ENCODE results near the gene EHBP1L1. TPM values are rescaled to one million over a fixed set of nuclear protein-coding genes. Genes with fewer than 3 reads are reported as not detected.

Gene EHBP1L1
- total RNA-seq, 1 experiment from 2014 or later: 19.6 TPM

- Mint-ChIP-seq H3K4me1 (ENCODE audit: low read depth, unreplicated experiment) (peaks cover 8% of the 10 kb centered on the region), H3K4me3 (ENCODE audit: unreplicated experiment) (peak overlapping the region; percentile 98), H3K27ac (ENCODE audit: unreplicated experiment) (peak overlapping the region; percentile 25), H3K27me3 (ENCODE audit: insufficient read depth, unreplicated experiment) (no peaks in the 10 kb centered on the region), H3K36me3 (ENCODE audit: insufficient read depth, unreplicated experiment) (peaks cover 40% of the 10 kb centered on the region), H3K9me3 (ENCODE audit: unreplicated experiment) (no peaks in the 10 kb centered on the region)
- peaks cover 28% of the 10 kb centered on the region for H3K4me1 ChIP-seq
- H3K4me3 ChIP-seq (ENCODE audit: low read depth, low read length): peak overlapping the region; percentile 56
- ChIA-PET CTCF (interaction anchor here (0.6 to 1.4 kb wide), 3 partner anchors 15 to 30 kb away, joined by 3 to 4 read pairs (median 4); no protein-coding TSS in a partner anchor), POLR2A (no interaction called here)
- intact Hi-C loops (cut with micrococcal nuclease; ENCODE audit: unreplicated experiment): no loop called here
- TF ChIP-seq CTCF (IDR thresholded peaks at IDR 0.05; ENCODE audit: insufficient read depth in 1 of 2, low read depth in 1 of 2, low read length in 1 of 2, severe bottlenecking in 1 of 2, unreplicated experiment in 1 of 2): no peak
- no peak for DNase-seq
- H3K36me3 ChIP-seq (ENCODE audit: control insufficient read depth, insufficient read depth, low read length): no peaks in the 10 kb centered on the region; the same call in 1 of the 2 replicates
- BruUV-seq (replicated peaks): no TSS peak
- no peaks in the 10 kb centered on the region for H3K27me3 ChIP-seq (replicated peaks; ENCODE audit: control insufficient read depth, insufficient read depth, low read length)
- H3K9me3 ChIP-seq: no peaks in the 10 kb centered on the region
Measured at GRCh38 chr11:65576867-65577755, 1.3 kb downstream of the EHBP1L1 start.

GRCh38 chr11:65577756-65578109 is 1.9 kb downstream of the EHBP1L1 start:
- H3K27me3 ChIP-seq (replicated peaks; ENCODE audit: control insufficient read depth, insufficient read depth, low read length): no peaks in the 10 kb centered on the region
- POLR2A ChIA-PET: no interaction called here
- peak overlapping the region; percentile 98 for H3K4me3 Mint-ChIP-seq (ENCODE audit: unreplicated experiment)
- no peaks in the 10 kb centered on the region for H3K9me3 Mint-ChIP-seq (ENCODE audit: unreplicated experiment)
- H3K4me1 Mint-ChIP-seq (ENCODE audit: low read depth, unreplicated experiment): peaks cover 6% of the 10 kb centered on the region
- no peak overlapping the region for H3K27ac Mint-ChIP-seq (ENCODE audit: unreplicated experiment)
- no peak for DNase-seq
- no peaks in the 10 kb centered on the region for H3K9me3 ChIP-seq
- peaks cover 28% of the 10 kb centered on the region for H3K4me1 ChIP-seq
- intact Hi-C loops (cut with micrococcal nuclease; ENCODE audit: unreplicated experiment): no loop called here
- CTCF ChIA-PET: interaction anchor here (0.6 to 1.4 kb wide), 2 partner anchors 16 to 31 kb away, joined by 4 read pairs; no protein-coding TSS in a partner anchor
- H3K36me3 ChIP-seq (ENCODE audit: control insufficient read depth, insufficient read depth, low read length): no peaks in the 10 kb centered on the region; the same call in 1 of the 2 replicates
- no peaks in the 10 kb centered on the region for H3K27me3 Mint-ChIP-seq (ENCODE audit: insufficient read depth, unreplicated experiment)
- H3K36me3 Mint-ChIP-seq (ENCODE audit: insufficient read depth, unreplicated experiment): peaks cover 38% of the 10 kb centered on the region
- no peak for TF ChIP-seq CTCF (IDR thresholded peaks at IDR 0.05; ENCODE audit: insufficient read depth in 1 of 2, low read depth in 1 of 2, low read length in 1 of 2, severe bottlenecking in 1 of 2, unreplicated experiment in 1 of 2)
- BruUV-seq (replicated peaks): no TSS peak
- H3K4me3 ChIP-seq (ENCODE audit: low read depth, low read length): no peak overlapping the region

- POLR2A ChIA-PET: no interaction called here
- H3K9me3 Mint-ChIP-seq (ENCODE audit: unreplicated experiment): no peaks in the 10 kb centered on the region
- CTCF ChIA-PET: interaction anchor here (1.4 kb wide), 1 partner anchor 16 kb away, joined by 4 read pairs; no protein-coding TSS in a partner anchor
- H3K27me3 Mint-ChIP-seq (ENCODE audit: insufficient read depth, unreplicated experiment): no peaks in the 10 kb centered on the region
- H3K4me3 Mint-ChIP-seq (ENCODE audit: unreplicated experiment): peak overlapping the region; percentile 98
- H3K27ac Mint-ChIP-seq (ENCODE audit: unreplicated experiment): no peak overlapping the region
- no peak for TF ChIP-seq CTCF (IDR thresholded peaks at IDR 0.05; ENCODE audit: insufficient read depth in 1 of 2, low read depth in 1 of 2, low read length in 1 of 2, severe bottlenecking in 1 of 2, unreplicated experiment in 1 of 2)
- Histone ChIP-seq H3K4me3 (ENCODE audit: low read depth, low read length) (no peak overlapping the region), H3K27me3 (replicated peaks; ENCODE audit: control insufficient read depth, insufficient read depth, low read length) (no peaks in the 10 kb centered on the region), H3K9me3 (no peaks in the 10 kb centered on the region), H3K36me3 (ENCODE audit: control insufficient read depth, insufficient read depth, low read length) (no peaks in the 10 kb centered on the region; the same call in 1 of the 2 replicates), H3K4me1 (peaks cover 27% of the 10 kb centered on the region)
- H3K36me3 Mint-ChIP-seq (ENCODE audit: insufficient read depth, unreplicated experiment): peaks cover 34% of the 10 kb centered on the region
- intact Hi-C loops (cut with micrococcal nuclease; ENCODE audit: unreplicated experiment): no loop called here
- BruUV-seq (replicated peaks): no TSS peak
- no peak for DNase-seq
- peaks cover 6% of the 10 kb centered on the region for H3K4me1 Mint-ChIP-seq (ENCODE audit: low read depth, unreplicated experiment)
Measured at GRCh38 chr11:65578134-65578533, 2.3 kb downstream of the EHBP1L1 start.
